Right lobe of liver (tissue), 6 donors: ENCODE results near the gene STEAP1B. TPM values are rescaled to one million over a fixed set of nuclear protein-coding genes. Genes with fewer than 3 reads are reported as not detected.

Source experiments
- ATAC-seq, 4 donors: fragments of 200-7000 bp; cut with Tn5 transposase; one replicate each; pipeline ENCODE4 v1.9.1; 2020; ENCODE audit warnings: mild to moderate bottlenecking in 4 of 4, moderate library complexity in 4 of 4
- DNase-seq, 3 donors: peaks; one replicate each; pipeline ENCODE4 v3.0.0-alpha.2; 2020
- H3K27ac ChIP-seq, 3 donors: fragments of 200-600 bp; one replicate each; pipeline ENCODE4 v1.8.0; 2022
- H3K27me3 ChIP-seq, 2 donors: fragments of 200-600 bp; one replicate each; pipeline ENCODE4 v1.8.0; 2022
- H3K36me3 ChIP-seq, 4 donors: fragments of 200-600 bp; sonication (generic) in 1 of 4; one replicate each; pipeline versions ENCODE4 v1.5.1 to v1.8.0; 2017 to 2022; ENCODE audit warnings: control low read depth in 1 of 4
- H3K4me1 ChIP-seq, 4 donors: fragments of 200-600 bp; sonication (generic) in 1 of 4; one replicate each; pipeline versions ENCODE4 v1.5.1 to v1.8.0; 2017 to 2022; ENCODE audit warnings: control low read depth in 1 of 4
- H3K4me3 ChIP-seq, 3 donors: fragments of 200-600 bp; one replicate each; pipeline ENCODE4 v1.8.0; 2022
- H3K9me3 ChIP-seq, 4 donors: fragments of 200-600 bp; sonication (generic) in 1 of 4; one replicate each; pipeline versions ENCODE4 v1.5.1 to v1.8.0; 2017 to 2022; ENCODE audit warnings: control low read depth in 1 of 4
- POLR2A ChIP-seq: fragments of 450-650 bp; IDR thresholded peaks from one replicate; pipeline ENCODE4 v1.6.1; 2017; ENCODE audit warnings: antibody characterized with exemption, mild to moderate bottlenecking
- WGBS: methylation state at CpG from one replicate; pipeline ENCODE4 v1.1.6; 2018; ENCODE audit warnings: low coverage, low lambda C conversion rate; ENCODE audit not compliant: insufficient coverage; ENCODE audit errors: missing lambda C conversion rate; 5-methylcytosine and 5-hydroxymethylcytosine counted together
- intact Hi-C, 2 donors: fragments of 100-400 bp; cut with DNase I; formaldehyde crosslinking; loops; one replicate each; pipeline versions ENCODE4 v1.11.2 to v1.14.1; 2022
- total RNA-seq, 6 experiments: library from RNA; depleted of rRNA in 2 of 6; stranded (reverse); fragments of >200 nt in 2 of 6; fragmentation: NEBNext Ultra II Directional in 3 of 6; extraction: Animal tissue kit (Norgen Biotek cat#: 25700) in 3 of 6; gene quantifications; one replicate each; pipeline versions ENCODE4 v1.1.0 to v1.2.4, GENCODE V29; 2016 to 2023
- TF ChIP-seq, protein P1 (sequence below), 4 donors: fragments of 200-600 bp in 3 of 4; fragments of 450-650 bp in 1 of 4; IDR thresholded peaks; one replicate each; pipeline versions ENCODE4 v1.5.1 to v1.8.0; 2016 to 2022; ENCODE audit warnings: antibody characterized with exemption in 4 of 4, mild to moderate bottlenecking in 2 of 4
- donor health status: DM: no; HTN: yes; CAD: no.
- donor health status: DM: no; HTN: no; CAD: no.
- donor health status: DM: no; HTN: no; CAD: no.
- donor health status: DM: no; HTN: yes; CAD: no.
- donor health status: DM: no; HTN: yes; CAD: no.

The STEAP1B gene
- total RNA-seq, 6 experiments from 2014 or later = 0.25 to 0.60 TPM; not detected in 4

DNA sequence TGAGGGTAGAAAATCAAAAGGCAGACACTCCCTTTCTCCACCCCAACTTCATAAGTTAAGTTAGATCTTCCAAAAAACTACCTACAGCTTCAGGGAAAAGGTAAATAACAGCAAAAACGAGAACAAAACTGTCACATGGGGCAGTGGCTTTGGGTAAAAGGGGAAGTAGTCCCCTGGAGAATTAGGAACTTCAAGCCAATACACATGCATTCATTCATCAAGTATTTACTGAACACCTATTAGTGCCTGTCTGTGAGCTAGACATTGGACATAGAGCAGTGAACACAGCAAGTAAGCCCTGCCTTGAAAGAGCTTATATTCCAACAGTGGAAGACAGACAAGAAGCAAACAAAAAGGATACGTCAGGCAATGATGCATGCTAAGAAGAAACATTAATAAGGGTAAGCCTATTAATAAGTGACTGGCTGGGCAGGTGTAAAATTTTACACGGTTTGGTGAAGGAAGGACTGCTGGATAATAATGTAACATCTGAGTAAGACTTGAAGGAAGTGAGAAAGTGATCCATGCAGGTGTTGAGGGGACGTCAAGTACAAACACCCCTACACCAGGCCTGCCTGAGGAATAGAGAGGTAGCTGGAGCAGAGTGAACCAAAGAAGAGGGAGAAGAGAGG is 73.4 kb downstream of the STEAP1B start:
- TF ChIP-seq, protein P1, sequence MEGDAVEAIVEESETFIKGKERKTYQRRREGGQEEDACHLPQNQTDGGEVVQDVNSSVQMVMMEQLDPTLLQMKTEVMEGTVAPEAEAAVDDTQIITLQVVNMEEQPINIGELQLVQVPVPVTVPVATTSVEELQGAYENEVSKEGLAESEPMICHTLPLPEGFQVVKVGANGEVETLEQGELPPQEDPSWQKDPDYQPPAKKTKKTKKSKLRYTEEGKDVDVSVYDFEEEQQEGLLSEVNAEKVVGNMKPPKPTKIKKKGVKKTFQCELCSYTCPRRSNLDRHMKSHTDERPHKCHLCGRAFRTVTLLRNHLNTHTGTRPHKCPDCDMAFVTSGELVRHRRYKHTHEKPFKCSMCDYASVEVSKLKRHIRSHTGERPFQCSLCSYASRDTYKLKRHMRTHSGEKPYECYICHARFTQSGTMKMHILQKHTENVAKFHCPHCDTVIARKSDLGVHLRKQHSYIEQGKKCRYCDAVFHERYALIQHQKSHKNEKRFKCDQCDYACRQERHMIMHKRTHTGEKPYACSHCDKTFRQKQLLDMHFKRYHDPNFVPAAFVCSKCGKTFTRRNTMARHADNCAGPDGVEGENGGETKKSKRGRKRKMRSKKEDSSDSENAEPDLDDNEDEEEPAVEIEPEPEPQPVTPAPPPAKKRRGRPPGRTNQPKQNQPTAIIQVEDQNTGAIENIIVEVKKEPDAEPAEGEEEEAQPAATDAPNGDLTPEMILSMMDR (IDR thresholded peaks at IDR 0.05) = no peak
- no peak for TF ChIP-seq POLR2A
- Histone ChIP-seq H3K27me3 (no peaks in the 10 kb centered on the region), H3K4me3 (no peak overlapping the region), H3K27ac (no peak overlapping the region), H3K4me1 (no peaks in the 10 kb centered on the region), H3K9me3 (no peaks in the 10 kb centered on the region), H3K36me3 (no peaks in the 10 kb centered on the region)
- DNase-seq (no peak), ATAC-seq (no peak)
- intact Hi-C loops = no loop called here
- WGBS = 34% methylated on average over 4 of the region's 4 CpGs

DNA sequence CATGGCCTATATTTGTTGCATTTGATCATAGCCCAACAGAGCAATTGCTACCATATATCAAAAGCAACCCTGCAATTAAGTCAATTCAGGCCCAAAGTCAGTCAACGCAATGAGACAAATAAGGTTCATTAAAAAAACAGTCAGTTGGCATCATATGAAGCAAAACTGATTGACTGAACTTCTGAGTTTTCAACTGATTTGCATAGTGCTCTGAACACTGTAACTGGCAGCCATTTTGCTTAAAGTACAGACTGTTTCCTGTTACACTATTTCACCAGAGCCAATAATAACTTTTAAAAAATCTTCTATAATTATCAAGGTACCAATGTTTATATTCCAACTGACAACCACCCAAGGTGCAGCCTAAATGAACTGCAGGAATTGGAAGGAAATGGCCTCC is 74.6 kb downstream of the STEAP1B start:
- no peaks in the 10 kb centered on the region for H3K9me3 ChIP-seq
- H3K27ac ChIP-seq = no peak overlapping the region
- intact Hi-C loops = no loop called here
- H3K4me1 ChIP-seq = no peaks in the 10 kb centered on the region
- DNase-seq = no peak
- TF ChIP-seq POLR2A = no peak
- TF ChIP-seq, protein P1 (IDR thresholded peaks at IDR 0.05) = no peak
- no peak for ATAC-seq
- no peaks in the 10 kb centered on the region for H3K27me3 ChIP-seq
- H3K36me3 ChIP-seq = no peaks in the 10 kb centered on the region
- WGBS = 71% methylated on average over 1 of the region's 1 CpG
- no peak overlapping the region for H3K4me3 ChIP-seq

DNA sequence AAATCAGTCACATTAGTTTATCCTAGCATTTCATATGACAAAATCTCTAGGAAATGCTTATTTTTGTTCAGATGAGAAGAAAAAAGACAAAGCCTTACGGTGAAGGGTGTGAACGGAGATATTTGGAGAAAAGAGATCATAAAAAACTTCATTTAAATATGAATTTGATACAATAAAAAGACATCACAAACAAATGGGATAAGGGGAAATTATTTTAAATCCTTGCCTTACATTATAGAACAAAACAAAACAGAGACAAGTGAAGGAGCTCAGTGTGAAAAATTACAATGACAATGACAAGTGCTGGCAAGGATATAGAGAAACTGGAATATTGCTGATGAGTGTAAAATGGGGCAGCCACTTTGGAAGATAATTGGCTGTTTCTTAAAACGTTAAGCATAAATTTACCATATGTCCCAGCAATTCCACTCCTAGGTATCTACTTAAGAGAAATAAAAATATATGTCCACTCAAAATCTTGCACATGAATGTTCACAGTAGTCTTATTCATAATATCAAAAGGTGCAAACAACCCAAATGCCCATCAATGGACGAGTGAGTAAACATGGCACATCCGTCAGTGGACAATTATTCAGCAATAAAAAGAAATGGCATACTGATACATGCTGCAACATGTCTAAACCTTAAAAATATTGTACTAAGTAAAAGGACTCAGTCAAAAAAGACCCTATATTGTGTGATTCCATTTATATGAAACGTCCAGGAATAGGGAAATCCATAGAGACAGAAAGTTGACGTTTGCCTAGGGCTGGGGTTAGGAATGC is 77.0 kb downstream of the STEAP1B start:
- ATAC-seq (no peak), DNase-seq (no peak)
- no peaks in the 10 kb centered on the region for H3K4me1 ChIP-seq
- no peaks in the 10 kb centered on the region for H3K36me3 ChIP-seq
- H3K27me3 ChIP-seq = no peaks in the 10 kb centered on the region
- intact Hi-C loops = no loop called here
- no peak for TF ChIP-seq POLR2A
- TF ChIP-seq, protein P1 (IDR thresholded peaks at IDR 0.05) = no peak
- H3K27ac ChIP-seq = no peak overlapping the region
- 63% methylated on average over 7 of the region's 7 CpGs for WGBS
- no peaks in the 10 kb centered on the region for H3K9me3 ChIP-seq
- H3K4me3 ChIP-seq = no peak overlapping the region

DNA sequence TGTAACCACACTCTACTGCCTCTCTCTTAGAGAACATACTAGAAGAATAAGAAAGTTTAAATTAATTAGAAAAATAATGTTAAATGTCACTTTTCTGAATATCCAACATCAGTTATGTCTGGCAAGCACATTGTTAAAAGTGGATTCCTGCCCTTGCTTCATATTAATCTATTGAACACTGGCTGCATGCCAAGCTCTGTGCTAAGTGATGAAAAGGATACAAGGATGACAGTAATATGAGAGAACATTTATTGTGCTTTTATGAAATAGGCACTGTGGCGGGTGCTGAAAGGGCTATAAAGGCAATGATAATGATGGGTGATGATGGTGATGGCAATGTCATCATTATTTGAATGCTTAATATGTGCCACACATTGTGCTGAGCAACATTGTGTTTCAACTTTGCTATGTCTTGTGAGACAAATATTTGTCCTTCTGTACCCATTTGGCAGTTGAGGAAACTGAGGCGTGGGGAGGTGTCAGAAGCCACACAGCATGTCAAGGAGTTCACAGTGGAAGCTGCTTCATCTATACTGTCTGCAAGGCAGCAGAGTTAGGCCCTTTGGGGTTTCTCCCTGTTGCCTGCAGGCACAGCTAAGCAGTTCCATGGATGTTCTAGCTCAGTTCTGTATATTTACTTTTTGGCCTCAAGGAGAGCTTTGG is 78.9 kb downstream of the STEAP1B start:
- Histone ChIP-seq H3K27me3 (no peaks in the 10 kb centered on the region), H3K27ac (no peak overlapping the region), H3K4me1 (no peaks in the 10 kb centered on the region), H3K4me3 (no peak overlapping the region), H3K36me3 (no peaks in the 10 kb centered on the region), H3K9me3 (no peaks in the 10 kb centered on the region)
- 71% methylated on average over 1 of the region's 2 CpGs for WGBS
- ATAC-seq = peak in 1 of 4 donors; percentile 34
- intact Hi-C loops = no loop called here
- no peak for DNase-seq
- TF ChIP-seq, protein P1 (IDR thresholded peaks at IDR 0.05) = no peak
- no peak for TF ChIP-seq POLR2A
